HG03097 (cell line): ENCODE measurements around the gene CFAP77.

ENCODE experiments used
- ATAC-seq: cut with Tn5 transposase; IDR thresholded peaks from one replicate; pipeline ENCODE4 v1.9.1; 2021; ENCODE audit not compliant: unreplicated experiment, low FRiP score

Gene CFAP77

GRCh38 chr9:132407196-132407595 is 2.8 kb upstream of the CFAP77 start:
- ATAC-seq = no peak

GRCh38 chr9:132408521-132408920 is 1.5 kb upstream of the CFAP77 start:
- ATAC-seq = no peak

- ATAC-seq = no peak
These were observed 631 bp downstream of the CFAP77 start for GRCh38 chr9:132410642-132411041.

GRCh38 chr9:132411091-132411508 is 1.1 kb downstream of the CFAP77 start:
- no peak for ATAC-seq

- no peak for ATAC-seq
These were observed 2.1 kb downstream of the CFAP77 start for GRCh38 chr9:132412089-132412488.

GRCh38 chr9:132413926-132414325 is 3.9 kb downstream of the CFAP77 start:
- no peak for ATAC-seq

GRCh38 chr9:132414731-132415130 is 4.7 kb downstream of the CFAP77 start:
- ATAC-seq = no peak

GRCh38 chr9:132415181-132415580 is 5.2 kb downstream of the CFAP77 start:
- no peak for ATAC-seq

- no peak for ATAC-seq
These were observed 8.8 kb downstream of the CFAP77 start for GRCh38 chr9:132418726-132419363.

- ATAC-seq = no peak
These were observed 12.6 kb downstream of the CFAP77 start for GRCh38 chr9:132422574-132422973.

- no peak for ATAC-seq
These were observed 13.5 kb downstream of the CFAP77 start for GRCh38 chr9:132423503-132423902.

- no peak for ATAC-seq
These were observed 15.1 kb downstream of the CFAP77 start for GRCh38 chr9:132424857-132425674.

GRCh38 chr9:132425675-132426062 is 15.7 kb downstream of the CFAP77 start:
- ATAC-seq = no peak

- ATAC-seq = no peak
These were observed 16.8 kb downstream of the CFAP77 start for GRCh38 chr9:132426639-132427414.

- no peak for ATAC-seq
These were observed 21.0 kb downstream of the CFAP77 start for GRCh38 chr9:132430998-132431397.

- no peak for ATAC-seq
These were observed 24.9 kb downstream of the CFAP77 start for GRCh38 chr9:132434881-132435280.

GRCh38 chr9:132439153-132439552 is 29.1 kb downstream of the CFAP77 start:
- ATAC-seq = no peak

- ATAC-seq = no peak
These were observed 30.7 kb downstream of the CFAP77 start for GRCh38 chr9:132440735-132441134.

GRCh38 chr9:132441404-132441803 is 31.4 kb downstream of the CFAP77 start:
- no peak for ATAC-seq

- ATAC-seq = no peak
These were observed 34.1 kb downstream of the CFAP77 start for GRCh38 chr9:132443951-132444607.

- ATAC-seq = no peak
These were observed 36.9 kb downstream of the CFAP77 start for GRCh38 chr9:132446887-132447286.
